GM12892 (cell line): ENCODE results near the gene SIK2.

Source experiments
- POLR2A ChIP-seq: IDR thresholded peaks from 2 replicates; pipeline ENCODE4 v1.6.1; 2011; ENCODE audit warnings: low read depth, low read length, control low read depth
- POLR2AphosphoS5 ChIP-seq: IDR thresholded peaks from 2 replicates; pipeline ENCODE4 v1.6.1; 2011; ENCODE audit warnings: low read depth, low read length, control low read depth

DNA sequence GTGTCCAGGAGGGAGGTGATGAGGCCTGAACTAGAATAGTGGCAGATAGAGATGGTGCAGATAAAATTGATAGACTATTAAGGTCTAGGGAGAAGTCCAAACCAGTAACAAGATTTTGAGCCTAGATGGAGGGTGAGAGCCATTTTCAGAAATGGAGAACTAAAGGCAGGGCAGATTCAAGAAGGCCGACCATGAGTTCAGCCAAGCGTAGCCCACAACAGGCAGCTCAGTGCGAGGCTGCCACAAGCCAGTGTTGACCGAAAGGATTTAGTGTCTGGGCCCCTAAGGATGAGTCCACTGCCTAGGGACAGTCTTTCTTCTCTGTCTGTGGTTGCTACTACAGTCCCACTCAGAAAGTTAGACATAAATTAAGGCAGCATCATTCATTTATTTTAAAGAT is 112.3 kb downstream of the SIK2 start:
- TF ChIP-seq POLR2AphosphoS5: no peak
- no peak for TF ChIP-seq POLR2A
